ENCODE measurements around the gene SEMA3E.

DNA sequence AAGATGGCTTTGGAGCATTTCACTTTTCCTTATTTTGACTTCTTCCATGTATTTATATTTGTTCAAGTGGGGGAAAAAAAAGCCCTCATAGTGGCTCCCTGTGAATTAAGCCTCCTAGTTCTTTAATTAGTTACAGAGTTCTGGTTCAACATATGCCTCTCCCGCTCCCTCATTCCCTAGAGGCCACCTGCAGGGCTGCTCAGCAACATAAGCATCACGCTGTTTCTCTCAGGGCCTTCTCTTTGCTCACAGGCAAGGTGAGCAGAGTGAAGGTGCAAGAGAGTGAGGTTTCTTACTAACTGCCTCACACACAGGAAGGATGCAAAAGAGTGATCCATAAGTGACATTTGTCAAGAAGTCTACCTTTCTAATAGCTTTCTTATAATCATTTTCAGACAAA lies 196.7 kb downstream of the SEMA3E start:
- TF ChIP-seq, protein P1, sequence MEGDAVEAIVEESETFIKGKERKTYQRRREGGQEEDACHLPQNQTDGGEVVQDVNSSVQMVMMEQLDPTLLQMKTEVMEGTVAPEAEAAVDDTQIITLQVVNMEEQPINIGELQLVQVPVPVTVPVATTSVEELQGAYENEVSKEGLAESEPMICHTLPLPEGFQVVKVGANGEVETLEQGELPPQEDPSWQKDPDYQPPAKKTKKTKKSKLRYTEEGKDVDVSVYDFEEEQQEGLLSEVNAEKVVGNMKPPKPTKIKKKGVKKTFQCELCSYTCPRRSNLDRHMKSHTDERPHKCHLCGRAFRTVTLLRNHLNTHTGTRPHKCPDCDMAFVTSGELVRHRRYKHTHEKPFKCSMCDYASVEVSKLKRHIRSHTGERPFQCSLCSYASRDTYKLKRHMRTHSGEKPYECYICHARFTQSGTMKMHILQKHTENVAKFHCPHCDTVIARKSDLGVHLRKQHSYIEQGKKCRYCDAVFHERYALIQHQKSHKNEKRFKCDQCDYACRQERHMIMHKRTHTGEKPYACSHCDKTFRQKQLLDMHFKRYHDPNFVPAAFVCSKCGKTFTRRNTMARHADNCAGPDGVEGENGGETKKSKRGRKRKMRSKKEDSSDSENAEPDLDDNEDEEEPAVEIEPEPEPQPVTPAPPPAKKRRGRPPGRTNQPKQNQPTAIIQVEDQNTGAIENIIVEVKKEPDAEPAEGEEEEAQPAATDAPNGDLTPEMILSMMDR (IDR thresholded peaks at IDR 0.05): no peak
- TF ChIP-seq TCF7L2 (IDR thresholded peaks at IDR 0.05; ENCODE audit: low read depth, low read length) (no peak), POLR2AphosphoS5 (IDR thresholded peaks at IDR 0.05; ENCODE audit: low read depth, low read length) (no peak)
- TF ChIP-seq, protein P2, sequence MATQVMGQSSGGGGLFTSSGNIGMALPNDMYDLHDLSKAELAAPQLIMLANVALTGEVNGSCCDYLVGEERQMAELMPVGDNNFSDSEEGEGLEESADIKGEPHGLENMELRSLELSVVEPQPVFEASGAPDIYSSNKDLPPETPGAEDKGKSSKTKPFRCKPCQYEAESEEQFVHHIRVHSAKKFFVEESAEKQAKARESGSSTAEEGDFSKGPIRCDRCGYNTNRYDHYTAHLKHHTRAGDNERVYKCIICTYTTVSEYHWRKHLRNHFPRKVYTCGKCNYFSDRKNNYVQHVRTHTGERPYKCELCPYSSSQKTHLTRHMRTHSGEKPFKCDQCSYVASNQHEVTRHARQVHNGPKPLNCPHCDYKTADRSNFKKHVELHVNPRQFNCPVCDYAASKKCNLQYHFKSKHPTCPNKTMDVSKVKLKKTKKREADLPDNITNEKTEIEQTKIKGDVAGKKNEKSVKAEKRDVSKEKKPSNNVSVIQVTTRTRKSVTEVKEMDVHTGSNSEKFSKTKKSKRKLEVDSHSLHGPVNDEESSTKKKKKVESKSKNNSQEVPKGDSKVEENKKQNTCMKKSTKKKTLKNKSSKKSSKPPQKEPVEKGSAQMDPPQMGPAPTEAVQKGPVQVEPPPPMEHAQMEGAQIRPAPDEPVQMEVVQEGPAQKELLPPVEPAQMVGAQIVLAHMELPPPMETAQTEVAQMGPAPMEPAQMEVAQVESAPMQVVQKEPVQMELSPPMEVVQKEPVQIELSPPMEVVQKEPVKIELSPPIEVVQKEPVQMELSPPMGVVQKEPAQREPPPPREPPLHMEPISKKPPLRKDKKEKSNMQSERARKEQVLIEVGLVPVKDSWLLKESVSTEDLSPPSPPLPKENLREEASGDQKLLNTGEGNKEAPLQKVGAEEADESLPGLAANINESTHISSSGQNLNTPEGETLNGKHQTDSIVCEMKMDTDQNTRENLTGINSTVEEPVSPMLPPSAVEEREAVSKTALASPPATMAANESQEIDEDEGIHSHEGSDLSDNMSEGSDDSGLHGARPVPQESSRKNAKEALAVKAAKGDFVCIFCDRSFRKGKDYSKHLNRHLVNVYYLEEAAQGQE (IDR thresholded peaks at IDR 0.05; ENCODE audit: insufficient read depth in 1 of 2, low read depth in 2 of 2, low read length in 1 of 2): no peak

Measured in Panc1 (cell line).